ENCODE measurements around the gene EFNA4.
A peak's percentile ranks its signal among the peaks of the same experiment; 100 is the strongest.
"Not testable (repeated sequence)": the region's sequence is repeated elsewhere in the genome, so short reads cannot be mapped to it uniquely, and the experiment has no call there.

EFNA4 gene

DNA sequence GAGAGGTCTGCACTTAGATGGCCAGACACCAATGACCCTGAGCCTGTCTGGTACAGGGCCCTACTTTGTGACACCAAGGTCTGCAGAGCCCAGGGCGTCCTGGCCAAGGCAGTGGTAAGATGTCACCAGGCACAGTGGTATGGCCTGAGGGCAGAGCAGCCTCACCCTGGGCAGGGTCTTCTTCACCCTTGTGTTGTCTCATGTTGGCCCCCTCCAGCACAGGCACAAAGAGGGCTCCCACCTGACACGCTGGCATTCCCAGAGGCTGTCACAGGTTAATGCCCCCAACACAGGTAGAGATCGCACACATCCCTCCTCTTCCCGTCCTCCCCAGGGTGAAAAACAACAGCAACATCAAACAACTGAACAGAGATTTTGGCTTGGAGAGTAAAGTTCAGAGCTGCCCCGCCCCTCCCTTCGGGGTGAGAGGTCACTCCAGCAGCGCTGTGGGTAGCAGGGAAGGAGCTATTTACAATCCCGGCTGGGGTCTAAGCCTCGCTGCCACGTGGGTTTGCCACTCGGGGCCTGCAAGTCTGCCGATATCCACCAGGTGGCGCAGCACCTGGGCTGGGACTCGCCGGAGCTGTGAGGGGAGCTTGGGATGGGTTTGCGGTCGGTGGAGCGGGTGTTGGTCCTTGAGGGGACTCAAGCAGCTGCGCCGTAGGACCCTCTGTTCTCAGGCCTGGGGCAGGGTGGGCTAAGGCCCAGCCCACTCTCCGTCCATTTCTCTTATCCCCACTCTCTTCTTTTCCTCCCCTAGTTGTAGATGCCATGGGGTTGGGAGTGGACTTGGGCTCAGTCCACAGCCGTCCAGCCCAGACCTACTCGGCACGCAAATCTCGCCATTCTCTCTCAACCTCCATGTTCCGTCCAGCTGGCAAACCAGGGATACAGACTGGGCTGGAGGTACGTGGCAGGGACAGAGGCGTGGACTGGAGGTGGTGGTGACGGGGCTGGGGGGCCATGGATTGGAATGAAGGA lies 27.8 kb downstream of the EFNA4 start:
- DNase-seq: peak; percentile 85

DNA sequence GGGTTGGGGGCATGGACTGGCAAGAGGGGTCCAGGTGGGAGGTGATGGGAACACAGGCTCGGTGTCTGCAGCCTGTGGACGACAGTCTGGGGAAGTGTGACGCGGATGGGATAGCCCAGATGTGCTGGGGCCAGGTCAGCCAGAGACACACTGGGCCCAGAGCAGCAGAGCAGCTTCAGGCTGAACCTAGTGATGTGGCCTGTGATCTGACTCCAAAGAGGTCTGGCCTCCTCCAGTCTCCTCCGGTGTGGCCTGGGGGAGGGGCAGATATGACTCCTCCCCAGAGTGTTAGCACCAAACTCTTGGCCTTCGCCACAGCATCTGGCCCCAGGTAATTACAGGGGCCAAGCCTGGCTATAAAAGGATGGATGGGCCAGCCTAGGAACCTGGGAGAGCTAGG lies 28.6 kb downstream of the EFNA4 start:
- DNase-seq: no peak

GRCh38 chr1:155092641-155093040 lies 29.1 kb downstream of the EFNA4 start:
- no peak for DNase-seq

- DNase-seq: peak; percentile 77
These were observed 30.5 kb downstream of the EFNA4 start for GRCh38 chr1:155093911-155094621.

- no peak for DNase-seq
These were observed 31.0 kb downstream of the EFNA4 start for GRCh38 chr1:155094622-155094948.

GRCh38 chr1:155099331-155099730 lies 35.8 kb downstream of the EFNA4 start:
- DNase-seq: no peak

DNA sequence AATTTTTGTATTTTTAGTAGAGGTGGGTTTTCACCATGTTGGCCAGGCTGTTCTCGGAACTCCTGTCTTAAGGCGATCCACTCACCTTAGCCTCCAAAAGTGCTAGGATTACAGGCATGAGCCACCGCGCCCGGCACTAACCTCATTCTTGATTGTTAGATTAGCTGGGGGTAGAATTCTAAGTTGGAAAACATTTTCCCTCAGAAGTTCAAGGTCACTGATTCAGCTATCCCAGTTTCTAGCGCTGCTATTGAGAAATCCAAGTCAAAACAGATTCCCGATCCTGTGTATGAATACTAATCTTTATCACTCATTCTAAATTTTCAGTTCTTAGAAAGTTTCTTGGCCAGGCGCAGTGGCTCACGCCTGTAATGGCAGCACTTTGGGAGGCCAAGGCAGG lies 39.8 kb downstream of the EFNA4 start:
- DNase-seq: no peak

- DNase-seq: no peak
These were observed 41.3 kb downstream of the EFNA4 start for GRCh38 chr1:155104605-155105534.

DNA sequence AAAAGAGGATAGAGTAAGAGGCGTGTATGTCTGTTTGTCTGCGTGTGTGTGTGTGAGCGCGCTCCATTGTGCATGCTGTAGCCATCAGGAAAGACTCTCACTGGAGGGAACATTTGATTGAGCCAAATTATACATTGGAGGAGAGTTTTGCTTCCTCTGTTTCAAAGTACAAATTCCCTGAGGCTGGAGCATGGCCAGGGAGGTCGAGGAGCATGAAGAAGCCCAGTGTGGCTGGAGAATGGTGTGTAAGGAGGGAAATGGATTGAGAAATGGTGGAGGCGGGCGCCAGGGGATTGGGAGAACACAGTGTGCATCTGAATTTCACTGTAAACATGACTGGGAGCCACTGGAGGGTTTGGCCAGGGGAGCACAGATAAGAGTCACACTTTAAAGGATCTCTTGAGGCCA lies 42.1 kb downstream of the EFNA4 start:
- DNase-seq: no peak

DNA sequence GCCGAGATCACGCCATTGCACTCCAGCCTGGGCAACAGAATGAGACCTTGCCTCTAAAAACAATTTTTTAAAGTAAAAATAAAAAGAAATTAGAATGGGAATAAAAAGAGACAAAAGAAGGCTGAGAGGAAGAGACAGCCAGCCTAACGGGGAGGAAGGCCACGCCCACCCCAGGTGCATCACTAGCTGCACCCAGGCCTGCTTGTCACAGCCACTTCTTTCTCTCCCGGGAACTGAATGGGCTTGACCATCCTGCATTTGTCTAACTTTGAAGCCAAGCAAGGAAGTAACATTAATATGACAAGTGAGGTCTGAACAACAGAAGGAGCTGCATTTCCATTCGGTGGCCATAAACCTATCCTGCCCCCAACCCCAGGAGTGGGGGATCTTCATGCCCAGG lies 43.3 kb downstream of the EFNA4 start:
- DNase-seq: no peak

GRCh38 chr1:155107309-155108264 lies 44.0 kb downstream of the EFNA4 start:
- DNase-seq: no peak

DNA sequence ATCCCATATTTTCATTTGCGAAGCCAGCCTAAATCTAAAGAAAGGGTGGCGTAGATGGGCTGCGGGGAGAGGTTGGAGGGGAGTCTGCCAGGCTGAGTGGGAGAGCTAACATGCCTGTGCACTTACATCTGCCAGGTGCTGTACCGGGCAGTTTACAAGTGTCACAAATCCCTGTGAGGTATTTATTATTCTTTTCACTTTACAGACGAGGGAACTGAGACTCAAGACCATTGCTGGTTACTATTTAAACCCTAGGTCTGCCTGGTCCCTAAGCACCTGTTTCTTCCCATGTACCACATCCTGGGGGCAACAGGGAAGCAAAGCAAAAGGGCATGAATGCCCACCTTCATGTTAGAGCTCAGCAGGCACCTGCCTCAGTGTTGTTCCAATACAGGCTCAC lies 44.8 kb downstream of the EFNA4 start:
- DNase-seq: no peak

DNA sequence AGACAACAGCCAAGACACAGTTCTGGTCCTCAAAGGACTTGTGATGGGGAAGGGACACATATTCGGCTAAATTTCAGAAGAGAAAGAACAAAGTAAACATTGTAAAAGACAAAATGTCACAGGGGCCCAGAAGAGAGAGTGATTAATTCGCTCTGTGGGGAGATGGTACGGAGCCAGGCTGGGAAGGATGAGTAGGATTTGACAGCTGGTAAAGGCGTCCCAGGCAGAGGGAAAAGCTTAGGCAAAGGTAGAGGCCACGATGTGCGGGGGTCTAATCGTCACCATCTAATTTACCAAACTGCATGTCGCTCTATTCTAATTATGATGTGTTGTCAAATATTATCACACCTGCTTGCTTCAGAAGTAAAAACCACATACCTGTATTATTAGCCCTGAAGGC lies 46.8 kb downstream of the EFNA4 start:
- no peak for DNase-seq

DNA sequence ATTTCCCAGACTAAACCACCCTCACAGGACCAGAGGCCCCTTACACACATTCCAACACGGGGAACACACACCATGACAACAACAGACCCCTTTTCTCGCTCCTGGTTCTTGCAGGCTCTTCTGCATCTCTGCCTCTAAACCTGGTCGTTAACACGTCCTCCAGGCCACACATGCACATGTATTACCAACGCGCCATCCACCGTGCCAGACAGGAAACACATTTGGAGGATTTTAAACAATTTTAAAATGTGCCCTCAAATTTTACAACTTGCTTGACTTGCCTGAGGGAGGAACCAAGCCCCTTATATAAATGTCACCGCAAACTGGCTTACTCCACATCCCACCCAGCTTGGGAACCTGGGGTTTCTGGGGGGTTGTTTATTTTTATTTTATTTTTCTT lies 47.3 kb downstream of the EFNA4 start:
- DNase-seq: no peak

DNA sequence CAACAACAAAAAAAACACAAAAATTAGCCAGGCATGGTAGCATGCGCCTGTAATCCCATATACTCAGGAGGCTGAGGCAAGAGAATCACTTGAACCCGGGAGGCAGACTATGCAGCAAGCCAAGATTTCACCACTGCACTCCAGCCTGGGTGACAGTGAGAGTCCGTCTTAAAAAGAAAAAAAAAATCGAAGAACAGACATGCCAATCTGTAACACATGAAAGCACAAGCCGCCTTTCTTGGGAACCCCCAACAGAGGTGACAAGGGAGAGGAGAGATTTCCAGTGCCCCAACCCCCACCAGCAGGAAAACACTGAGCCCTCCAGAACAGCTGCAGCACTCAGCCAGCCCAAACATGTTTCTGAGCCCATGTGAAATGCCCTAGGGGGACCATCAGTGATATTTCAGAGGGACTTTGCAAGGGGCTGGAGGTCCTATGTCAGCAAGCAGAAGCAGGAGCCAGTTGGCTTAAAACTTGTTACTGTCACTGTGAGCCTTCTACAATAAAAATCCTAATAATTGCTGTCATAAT lies 50.0 kb downstream of the EFNA4 start:
- DNase-seq: no peak

DNA sequence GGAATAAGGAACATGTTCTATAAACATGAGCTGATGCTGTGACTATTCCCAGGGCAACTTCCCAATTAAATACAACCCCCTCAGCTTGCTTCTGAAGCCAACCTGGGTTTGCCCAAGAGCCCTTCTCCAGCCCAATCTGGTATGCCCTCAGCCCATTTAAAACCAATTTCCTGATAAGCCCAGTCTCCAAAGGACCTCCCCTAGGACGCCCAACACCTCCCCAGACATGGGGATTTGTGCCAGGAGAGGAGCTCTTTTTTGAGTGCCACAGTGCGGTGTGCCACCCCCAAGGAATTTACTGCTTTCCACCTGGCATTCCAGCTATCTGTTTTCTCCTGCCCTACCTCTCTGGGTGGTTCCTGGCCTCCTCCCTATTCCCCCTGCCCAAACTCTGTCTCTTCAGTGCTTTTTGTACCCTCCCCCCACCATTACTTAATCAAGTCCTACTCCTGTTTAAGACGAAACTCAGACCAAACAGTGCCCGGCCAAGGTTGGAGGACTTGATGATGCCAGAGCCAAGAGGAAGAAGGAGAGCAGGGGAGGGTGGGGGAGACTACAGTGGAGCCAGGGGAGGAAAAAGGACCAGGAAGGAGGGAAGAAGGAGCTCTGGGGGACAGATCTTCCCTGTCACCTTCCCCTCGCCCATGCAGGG lies 52.7 kb downstream of the EFNA4 start:
- DNase-seq: no peak

- no peak for DNase-seq
These were observed 54.1 kb downstream of the EFNA4 start for GRCh38 chr1:155117610-155118009.

DNA sequence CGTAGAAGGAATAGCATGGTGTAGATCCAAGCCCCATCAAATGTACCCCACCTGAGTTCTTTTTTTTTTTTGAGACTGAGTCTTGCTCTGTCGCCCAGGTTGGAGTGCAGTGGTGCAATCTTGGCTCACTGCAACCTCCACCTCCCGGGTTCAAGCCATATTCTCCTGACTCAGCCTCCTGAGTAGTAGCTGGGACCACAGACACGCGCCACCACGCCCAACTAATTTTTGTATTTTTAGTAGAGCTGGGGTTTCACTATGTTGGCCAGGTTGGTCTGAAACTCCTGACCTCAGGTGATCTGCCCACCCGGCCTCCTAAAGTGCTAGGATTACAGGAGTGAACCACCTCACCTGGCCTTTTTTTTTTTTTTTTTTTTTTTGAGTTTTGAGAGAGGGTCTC lies 54.5 kb downstream of the EFNA4 start:
- not testable (repeated sequence) for DNase-seq

All from femur (tissue), 1 donor.